Measurements from ENCODE around the gene DST. TPM values are rescaled to one million over a fixed set of nuclear protein-coding genes. Genes with fewer than 3 reads are reported as not detected.

DST gene
- total and polyA plus RNA-seq, 2 donors (not counting 1 experiment from before 2014, with no cell fraction given), result 1.5 to 1.9 TPM

DNA sequence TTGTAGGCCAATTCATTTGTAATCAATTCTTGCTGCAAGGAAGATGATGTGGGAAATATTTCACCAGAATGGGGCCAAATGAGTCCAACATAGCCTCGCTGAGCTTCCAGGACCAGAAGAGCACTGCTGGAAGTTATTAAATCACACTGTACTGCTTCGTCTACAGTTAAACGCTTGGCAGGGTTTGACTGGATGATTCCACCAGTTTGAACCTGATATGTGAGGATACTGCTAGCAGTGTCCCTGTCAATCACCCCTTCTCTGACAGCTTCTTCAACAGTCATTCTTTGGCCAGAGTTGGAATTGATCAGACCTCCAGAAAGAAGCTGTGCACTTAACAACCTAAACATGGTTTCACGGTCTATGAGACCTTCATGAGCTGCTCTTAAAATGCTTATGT lies 34.4 kb downstream of the DST start:
- TF ChIP-seq, protein P1, sequence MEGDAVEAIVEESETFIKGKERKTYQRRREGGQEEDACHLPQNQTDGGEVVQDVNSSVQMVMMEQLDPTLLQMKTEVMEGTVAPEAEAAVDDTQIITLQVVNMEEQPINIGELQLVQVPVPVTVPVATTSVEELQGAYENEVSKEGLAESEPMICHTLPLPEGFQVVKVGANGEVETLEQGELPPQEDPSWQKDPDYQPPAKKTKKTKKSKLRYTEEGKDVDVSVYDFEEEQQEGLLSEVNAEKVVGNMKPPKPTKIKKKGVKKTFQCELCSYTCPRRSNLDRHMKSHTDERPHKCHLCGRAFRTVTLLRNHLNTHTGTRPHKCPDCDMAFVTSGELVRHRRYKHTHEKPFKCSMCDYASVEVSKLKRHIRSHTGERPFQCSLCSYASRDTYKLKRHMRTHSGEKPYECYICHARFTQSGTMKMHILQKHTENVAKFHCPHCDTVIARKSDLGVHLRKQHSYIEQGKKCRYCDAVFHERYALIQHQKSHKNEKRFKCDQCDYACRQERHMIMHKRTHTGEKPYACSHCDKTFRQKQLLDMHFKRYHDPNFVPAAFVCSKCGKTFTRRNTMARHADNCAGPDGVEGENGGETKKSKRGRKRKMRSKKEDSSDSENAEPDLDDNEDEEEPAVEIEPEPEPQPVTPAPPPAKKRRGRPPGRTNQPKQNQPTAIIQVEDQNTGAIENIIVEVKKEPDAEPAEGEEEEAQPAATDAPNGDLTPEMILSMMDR (IDR thresholded peaks at IDR 0.05), result no peak
- TF ChIP-seq EZH2 (IDR thresholded peaks at IDR 0.05; ENCODE audit: borderline replicate concordance, insufficient read depth, low read depth, low read length, poor library complexity, severe bottlenecking), result no peak
- intact Hi-C loops (cut with micrococcal nuclease), result no loop called here

DNA sequence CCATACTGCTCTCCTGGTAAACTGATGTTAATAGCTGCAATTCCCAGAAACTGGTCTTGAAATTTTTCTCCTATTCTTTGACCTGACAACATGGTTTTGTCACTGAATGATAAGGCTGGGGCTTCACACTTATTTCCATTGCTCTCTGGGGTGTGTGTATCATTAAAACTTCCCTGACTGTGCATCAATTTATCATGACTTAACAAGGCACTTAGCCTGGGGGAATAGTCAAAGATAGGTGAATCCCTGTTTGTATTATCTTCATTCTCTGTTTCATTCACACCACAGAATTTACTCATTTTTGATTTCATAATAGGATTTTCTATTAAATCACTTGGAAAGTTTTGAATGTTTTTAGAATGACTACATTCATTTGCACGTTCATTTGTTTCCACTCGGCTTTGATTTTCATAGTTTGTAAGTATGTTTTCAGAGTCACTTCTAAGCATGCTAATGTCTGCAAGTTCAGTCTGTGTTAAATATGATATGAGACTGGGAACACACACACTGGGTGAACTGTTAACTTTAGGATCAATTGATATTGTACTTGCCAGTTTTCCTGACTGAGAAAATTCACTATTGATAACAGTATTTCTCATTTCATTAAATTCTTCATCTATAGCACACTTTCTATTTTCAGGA lies 35.5 kb downstream of the DST start:
- H3K27me3 ChIP-seq (replicated peaks in 1 of 4; ENCODE audit: control extremely low read depth in 1 of 4, control insufficient read depth in 3 of 4, insufficient read depth in 4 of 4, low read length in 3 of 4), result no peaks in the 10 kb centered on the region
- no peaks in the 10 kb centered on the region for H3K4me1 Mint-ChIP-seq
- no peak overlapping the region for H3K27ac Mint-ChIP-seq
- ChIA-PET POLR2A (no interaction called here), CTCF (interaction anchor here (0.8 to 1.0 kb wide), 2 partner anchors 10 to 12 kb away, joined by 3 read pairs; no protein-coding TSS in a partner anchor)
- H3K79me2 ChIP-seq (ENCODE audit: control insufficient read depth, insufficient read depth, low read length), result no peaks in the 10 kb centered on the region
- H2AFZ ChIP-seq (ENCODE audit: insufficient read depth, low read depth, low read length, poor library complexity, severe bottlenecking), result no peak overlapping the region
- 100% methylated on average over 1 of the region's 2 CpGs for WGBS (ENCODE audit: insufficient coverage)
- H3K4me3 ChIP-seq (ENCODE audit: control extremely low read depth in 1 of 5, extremely low read depth in 1 of 5, insufficient read depth in 1 of 5, low read depth in 2 of 5, low read length in 4 of 5), result no peak overlapping the region
- H3K27ac ChIP-seq (ENCODE audit: low read length in 2 of 2), result no peak overlapping the region
- no peaks in the 10 kb centered on the region for H3K9me3 ChIP-seq (ENCODE audit: control extremely low read depth in 1 of 3, control insufficient read depth in 2 of 3, insufficient read depth in 1 of 3, low read length in 2 of 3)
- no peaks in the 10 kb centered on the region for H3K4me1 ChIP-seq (ENCODE audit: control insufficient read depth in 2 of 2, insufficient read depth in 2 of 2, low read length in 2 of 2)
- no peaks in the 10 kb centered on the region for H3K9me3 Mint-ChIP-seq (ENCODE audit: insufficient read depth)
- no peak overlapping the region for H3K4me3 Mint-ChIP-seq
- TF ChIP-seq, protein P1 (IDR thresholded peaks at IDR 0.05), result no peak
- no peak for TF ChIP-seq EZH2 (IDR thresholded peaks at IDR 0.05; ENCODE audit: borderline replicate concordance, insufficient read depth, low read depth, low read length, poor library complexity, severe bottlenecking)
- peaks cover 18% of the 10 kb centered on the region for H3K27me3 Mint-ChIP-seq
- H3K36me3 ChIP-seq (replicated peaks in 1 of 2; ENCODE audit: control extremely low read depth in 1 of 2, control insufficient read depth in 1 of 2, extremely low read depth in 1 of 2, insufficient read depth in 2 of 2, low read length in 1 of 2), result no peaks in the 10 kb centered on the region
- ATAC-seq (ENCODE audit: low read depth) (no peak), DNase-seq (no peak)
- intact Hi-C loops (cut with micrococcal nuclease), result no loop called here
- H3K4me2 ChIP-seq (replicated peaks; ENCODE audit: low read depth, low read length, poor library complexity, severe bottlenecking), result no peak overlapping the region
- H3K9ac ChIP-seq (ENCODE audit: low read length), result no peak overlapping the region
- no peaks in the 10 kb centered on the region for H4K20me1 ChIP-seq (ENCODE audit: control insufficient read depth, insufficient read depth, low read length, poor library complexity, severe bottlenecking)

More for the DNA sequence above, 34.4 kb downstream of the DST start:
- DNase-seq (no peak), ATAC-seq (ENCODE audit: low read depth) (no peak)
- H3K27ac ChIP-seq (ENCODE audit: low read length in 2 of 2), result no peak overlapping the region
- ChIA-PET CTCF (interaction anchor here (1.0 to 1.5 kb wide), 3 partner anchors 9 to 11 kb away, joined by 3 to 4 read pairs (median 3); no protein-coding TSS in a partner anchor), POLR2A (no interaction called here)
- no peak overlapping the region for H3K4me3 ChIP-seq (ENCODE audit: control extremely low read depth in 1 of 5, extremely low read depth in 1 of 5, insufficient read depth in 1 of 5, low read depth in 2 of 5, low read length in 4 of 5)
- H3K79me2 ChIP-seq (ENCODE audit: control insufficient read depth, insufficient read depth, low read length), result no peaks in the 10 kb centered on the region
- Mint-ChIP-seq H3K9me3 (ENCODE audit: insufficient read depth) (no peaks in the 10 kb centered on the region), H3K27ac (no peak overlapping the region), H3K4me1 (no peaks in the 10 kb centered on the region), H3K27me3 (peaks cover 18% of the 10 kb centered on the region), H3K4me3 (no peak overlapping the region)
- no peaks in the 10 kb centered on the region for H3K27me3 ChIP-seq (replicated peaks in 1 of 4; ENCODE audit: control extremely low read depth in 1 of 4, control insufficient read depth in 3 of 4, insufficient read depth in 4 of 4, low read length in 3 of 4)
- WGBS (ENCODE audit: insufficient coverage), result 94% methylated on average over 3 of the region's 4 CpGs
- no peaks in the 10 kb centered on the region for H4K20me1 ChIP-seq (ENCODE audit: control insufficient read depth, insufficient read depth, low read length, poor library complexity, severe bottlenecking)
- H3K36me3 ChIP-seq (replicated peaks in 1 of 2; ENCODE audit: control extremely low read depth in 1 of 2, control insufficient read depth in 1 of 2, extremely low read depth in 1 of 2, insufficient read depth in 2 of 2, low read length in 1 of 2), result no peaks in the 10 kb centered on the region
- H3K9ac ChIP-seq (ENCODE audit: low read length), result no peak overlapping the region
- H2AFZ ChIP-seq (ENCODE audit: insufficient read depth, low read depth, low read length, poor library complexity, severe bottlenecking), result no peak overlapping the region
- H3K9me3 ChIP-seq (ENCODE audit: control extremely low read depth in 1 of 3, control insufficient read depth in 2 of 3, insufficient read depth in 1 of 3, low read length in 2 of 3), result no peaks in the 10 kb centered on the region
- no peaks in the 10 kb centered on the region for H3K4me1 ChIP-seq (ENCODE audit: control insufficient read depth in 2 of 2, insufficient read depth in 2 of 2, low read length in 2 of 2)
- no peak overlapping the region for H3K4me2 ChIP-seq (replicated peaks; ENCODE audit: low read depth, low read length, poor library complexity, severe bottlenecking)

All from B cell (primary cell).